ENCODE measurements around the gene AGXT. TPM values are rescaled to one million over a fixed set of nuclear protein-coding genes. Genes with fewer than 3 reads are reported as not detected.

The AGXT gene
- total and polyA plus RNA-seq, 4 donors, result 254 to 1,572 (median 1,428) TPM

- Histone ChIP-seq H3K27me3 (ENCODE audit: control insufficient read depth in 4 of 4, insufficient read depth in 4 of 4, low read length in 3 of 4) (no peaks in the 10 kb centered on the region), H3K4me3 (ENCODE audit: low read depth in 1 of 3, low read length in 3 of 3) (peak overlapping the region in 1 of 3 donors; percentile 12), H3K9ac (ENCODE audit: low read depth in 1 of 2, low read length in 2 of 2) (peak overlapping the region in 1 of 2 donors; percentile 19), H3K9me3 (ENCODE audit: control insufficient read depth in 4 of 4, low read length in 3 of 4) (no peaks in the 10 kb centered on the region), H3K4me1 (ENCODE audit: control insufficient read depth in 4 of 4, insufficient read depth in 4 of 4, low read length in 3 of 4) (peaks cover 17 to 59% (median 40%) of the 10 kb centered on the region in 4 donors), H3K27ac (ENCODE audit: low read depth in 1 of 2, low read length in 2 of 2) (peak overlapping the region; percentile 87 to 90), H3K36me3 (ENCODE audit: control insufficient read depth in 4 of 4, insufficient read depth in 3 of 4, low read depth in 1 of 4, low read length in 3 of 4) (no peaks in the 10 kb centered on the region)
- DNase-seq (ENCODE audit: low spot score), result peak; percentile 71
- TF ChIP-seq MAX (IDR thresholded peaks at IDR 0.05) (peak; percentile 70), RXRA (IDR thresholded peaks at IDR 0.05) (peak; percentile 96 to 98), HNF4G (IDR thresholded peaks at IDR 0.05) (peak; percentile 97), SP1 (IDR thresholded peaks at IDR 0.05) (peak; percentile 100), FOXA1 (IDR thresholded peaks at IDR 0.05) (peak; percentile 48), FOXA2 (IDR thresholded peaks at IDR 0.05) (peak; percentile 45), YY1 (IDR thresholded peaks at IDR 0.05) (peak; percentile 58), ZBTB33 (IDR thresholded peaks at IDR 0.05) (peak; percentile 91), ATF3 (IDR thresholded peaks at IDR 0.05) (peak; percentile 97), HNF4A (conservative IDR thresholded peaks at IDR 0.05) (peak; percentile 94 to 97), GABPA (IDR thresholded peaks at IDR 0.05 in 1 of 2, conservative IDR thresholded peaks at IDR 0.05 in 1 of 2) (peak in 1 of 2 donors; percentile 23), REST (IDR thresholded peaks at IDR 0.05) (no peak), JUND (IDR thresholded peaks at IDR 0.05) (peak; percentile 80 to 83), NR2F2 (IDR thresholded peaks at IDR 0.05) (peak; percentile 50), TAF1 (conservative IDR thresholded peaks at IDR 0.05) (peak; percentile 27), RAD21 (IDR thresholded peaks at IDR 0.05) (peak in 1 of 2 donors; percentile 45), CTCF (IDR thresholded peaks at IDR 0.05; ENCODE audit: low read depth, low read length, missing input control) (no peak), EGR1 (IDR thresholded peaks at IDR 0.05; ENCODE audit: low read depth in 2 of 2) (peak; percentile 44 to 60)
- WGBS, result 32% methylated on average over 21 of the region's 21 CpGs
These were observed 11.3 kb upstream of the AGXT start for GRCh38 chr2:240857039-240858008.
